Right atrium auricular region (tissue), 2 donors: Measurements from ENCODE around the gene EXOC6B. TPM values are rescaled to one million over a fixed set of nuclear protein-coding genes. Genes with fewer than 3 reads are reported as not detected.
A peak's percentile ranks its signal among the peaks of the same experiment; 100 is the strongest.

ENCODE experiments used
- DNase-seq: peaks from one replicate; pipeline ENCODE4 v3.0.0-alpha.2; 2019; ENCODE audit warnings: low spot score
- H3K27ac ChIP-seq, 2 donors: fragments of 200-600 bp; sonication (generic); 1 replicate in 1 of 2; 2 replicates in 1 of 2; pipeline ENCODE4 v1.5.1; 2016 to 2019
- H3K27me3 ChIP-seq, 2 donors: fragments of 200-600 bp; sonication (generic); one replicate each; pipeline versions ENCODE4 v1.5.1 to v1.6.0; 2017 to 2019
- H3K36me3 ChIP-seq: fragments of 200-600 bp; sonication (generic); one replicate; pipeline ENCODE4 v1.5.1; 2016
- H3K4me1 ChIP-seq, 2 donors: fragments of 200-600 bp; sonication (generic); one replicate each; pipeline versions ENCODE4 v1.5.1 to v1.6.0; 2017 to 2019
- H3K4me3 ChIP-seq, 2 donors: fragments of 200-600 bp; sonication (generic); 1 replicate in 1 of 2; 2 replicates in 1 of 2; pipeline ENCODE4 v1.5.1; 2017 to 2019; ENCODE audit warnings: mild to moderate bottlenecking in 1 of 2, moderate library complexity in 1 of 2
- H3K9me3 ChIP-seq, 2 donors: fragments of 200-600 bp; sonication (generic); one replicate each; pipeline ENCODE4 v1.5.1; 2019
- CTCF ChIP-seq, 2 donors: fragments of 200-600 bp; sonication (generic); IDR thresholded peaks; one replicate each; pipeline ENCODE4 v1.5.1; 2019; ENCODE audit warnings: antibody characterized with exemption in 2 of 2
- total RNA-seq, 2 donors: library from RNA; depleted of rRNA; stranded (reverse); fragments of >200 nt; gene quantifications; one replicate each; pipeline ENCODE4 v1.1.0, GENCODE V29; 2016

The EXOC6B gene
- total RNA-seq, 2 donors from 2014 or later: 80.5 to 111 TPM

- Histone ChIP-seq H3K27me3 (no peaks in the 10 kb centered on the region), H3K4me1 (no peaks in the 10 kb centered on the region), H3K27ac (no peak overlapping the region), H3K36me3 (no peaks in the 10 kb centered on the region), H3K9me3 (peaks cover 0 to 11% of the 10 kb centered on the region in 2 donors), H3K4me3 (no peak overlapping the region)
- no peak for TF ChIP-seq CTCF (IDR thresholded peaks at IDR 0.05)
- no peak for DNase-seq
These were observed 213.1 kb downstream of the EXOC6B start for GRCh38 chr2:72612614-72613160.

GRCh38 chr2:72607189-72607588, 218.6 kb downstream of the EXOC6B start:
- H3K9me3 ChIP-seq: no peaks in the 10 kb centered on the region
- H3K27me3 ChIP-seq: no peaks in the 10 kb centered on the region
- TF ChIP-seq CTCF (IDR thresholded peaks at IDR 0.05): no peak
- peaks cover 0 to 7% of the 10 kb centered on the region in 2 donors for H3K4me1 ChIP-seq
- no peak for DNase-seq
- no peak overlapping the region for H3K4me3 ChIP-seq
- no peaks in the 10 kb centered on the region for H3K36me3 ChIP-seq
- no peak overlapping the region for H3K27ac ChIP-seq

- no peak for DNase-seq
- no peaks in the 10 kb centered on the region for H3K9me3 ChIP-seq
- TF ChIP-seq CTCF (IDR thresholded peaks at IDR 0.05): peak; percentile 34 to 66
- no peaks in the 10 kb centered on the region for H3K27me3 ChIP-seq
- no peaks in the 10 kb centered on the region for H3K36me3 ChIP-seq
- H3K4me3 ChIP-seq: no peak overlapping the region
- H3K4me1 ChIP-seq: peaks cover 0 to 7% of the 10 kb centered on the region in 2 donors
- no peak overlapping the region for H3K27ac ChIP-seq
These were observed 219.9 kb downstream of the EXOC6B start for GRCh38 chr2:72605836-72606442.

- no peaks in the 10 kb centered on the region for H3K27me3 ChIP-seq
- H3K9me3 ChIP-seq: no peaks in the 10 kb centered on the region
- no peak for TF ChIP-seq CTCF (IDR thresholded peaks at IDR 0.05)
- no peak for DNase-seq
- peaks cover 0 to 7% of the 10 kb centered on the region in 2 donors for H3K4me1 ChIP-seq
- H3K27ac ChIP-seq: no peak overlapping the region
- no peak overlapping the region for H3K4me3 ChIP-seq
- H3K36me3 ChIP-seq: no peaks in the 10 kb centered on the region
These were observed 221.4 kb downstream of the EXOC6B start for GRCh38 chr2:72604468-72604867.

- no peak for DNase-seq
- Histone ChIP-seq H3K27ac (no peak overlapping the region), H3K36me3 (no peaks in the 10 kb centered on the region), H3K4me3 (no peak overlapping the region), H3K4me1 (peaks cover 0 to 7% of the 10 kb centered on the region in 2 donors), H3K9me3 (no peaks in the 10 kb centered on the region), H3K27me3 (no peaks in the 10 kb centered on the region)
- no peak for TF ChIP-seq CTCF (IDR thresholded peaks at IDR 0.05)
These were observed 222.4 kb downstream of the EXOC6B start for GRCh38 chr2:72603481-72603880.

- peaks cover 0 to 7% of the 10 kb centered on the region in 2 donors for H3K4me1 ChIP-seq
- no peak for DNase-seq
- no peak overlapping the region for H3K27ac ChIP-seq
- H3K9me3 ChIP-seq: no peaks in the 10 kb centered on the region
- no peak overlapping the region for H3K4me3 ChIP-seq
- no peak for TF ChIP-seq CTCF (IDR thresholded peaks at IDR 0.05)
- no peaks in the 10 kb centered on the region for H3K36me3 ChIP-seq
- H3K27me3 ChIP-seq: no peaks in the 10 kb centered on the region
These were observed 223.1 kb downstream of the EXOC6B start for GRCh38 chr2:72602711-72603110.
